HL-60/S4 (cell line): ENCODE results near the gene MYRIP.

Experiments used
- in situ Hi-C: fragments of 300-500 bp; cut with MboI; formaldehyde crosslinking; loops from 2 replicates; pipeline ENCODE4 v1.14.3; 2022; ENCODE audit warnings: low sequenced_read_pairs

MYRIP gene

GRCh38 chr3:39965461-39965860, 156.1 kb downstream of the MYRIP start:
- in situ Hi-C loops: no loop called here

DNA sequence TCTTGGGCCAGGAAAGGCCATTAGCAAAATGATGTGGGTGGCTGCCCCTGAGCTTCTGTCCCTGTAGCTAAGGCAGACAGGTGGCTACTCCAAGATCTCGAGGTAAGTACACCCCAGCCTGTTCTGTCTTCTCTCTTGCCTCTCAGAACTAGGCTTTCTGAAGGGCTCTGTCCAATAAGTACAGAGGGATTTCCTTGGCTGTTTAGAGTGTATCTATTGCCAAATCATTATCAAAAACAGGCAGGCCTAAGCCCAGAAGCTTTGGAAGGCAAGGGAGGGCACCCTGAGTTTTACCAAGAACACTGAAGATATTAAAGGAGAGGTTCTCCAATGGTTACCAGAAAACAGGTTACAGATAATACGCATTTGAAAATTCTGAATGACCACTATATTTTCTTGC, 156.6 kb downstream of the MYRIP start:
- in situ Hi-C loops: no loop called here

DNA sequence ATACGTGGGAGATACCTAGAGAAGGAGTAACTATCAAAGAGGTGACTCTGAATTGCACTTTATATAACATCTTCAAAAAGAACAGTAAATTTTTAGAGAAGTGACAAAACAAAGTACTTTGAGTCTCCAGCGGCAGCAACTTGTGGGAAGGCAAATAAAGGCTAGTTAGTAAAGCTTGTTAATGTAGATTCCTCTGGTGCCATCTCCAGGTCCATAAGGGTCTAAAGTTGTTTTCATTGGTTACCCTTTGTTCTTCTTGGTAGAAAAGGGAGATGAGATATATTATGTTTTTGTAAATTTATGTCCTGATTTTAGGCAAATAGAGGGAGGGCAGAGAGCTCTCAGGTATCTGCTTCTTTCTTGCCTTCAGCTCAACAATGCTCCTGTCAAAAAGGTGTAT, 161.6 kb downstream of the MYRIP start:
- in situ Hi-C loops: no loop called here

GRCh38 chr3:39971559-39972031, 162.2 kb downstream of the MYRIP start:
- in situ Hi-C loops: no loop called here

DNA sequence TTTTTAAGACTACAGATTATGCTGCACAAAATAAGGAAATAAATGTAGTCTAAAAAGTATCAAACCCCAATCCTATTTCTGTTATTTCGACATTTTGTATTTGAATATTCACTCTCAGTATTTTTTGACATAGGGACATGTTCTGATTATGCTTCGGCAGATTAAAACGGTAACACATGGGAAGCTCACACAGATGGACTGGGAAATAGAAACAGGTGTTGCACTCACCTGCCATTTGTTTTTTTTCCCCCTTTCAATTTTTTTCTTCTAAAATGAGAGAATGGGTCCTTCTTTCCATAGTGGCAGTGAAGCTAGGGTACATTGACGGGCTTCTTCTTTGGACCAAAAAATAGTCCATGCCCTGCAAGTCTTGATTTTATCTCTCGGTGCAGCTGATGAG, 163.1 kb downstream of the MYRIP start:
- in situ Hi-C loops: no loop called here

GRCh38 chr3:39977058-39977794, 167.8 kb downstream of the MYRIP start:
- in situ Hi-C loops: no loop called here

GRCh38 chr3:39978308-39978707, 168.9 kb downstream of the MYRIP start:
- in situ Hi-C loops: no loop called here

DNA sequence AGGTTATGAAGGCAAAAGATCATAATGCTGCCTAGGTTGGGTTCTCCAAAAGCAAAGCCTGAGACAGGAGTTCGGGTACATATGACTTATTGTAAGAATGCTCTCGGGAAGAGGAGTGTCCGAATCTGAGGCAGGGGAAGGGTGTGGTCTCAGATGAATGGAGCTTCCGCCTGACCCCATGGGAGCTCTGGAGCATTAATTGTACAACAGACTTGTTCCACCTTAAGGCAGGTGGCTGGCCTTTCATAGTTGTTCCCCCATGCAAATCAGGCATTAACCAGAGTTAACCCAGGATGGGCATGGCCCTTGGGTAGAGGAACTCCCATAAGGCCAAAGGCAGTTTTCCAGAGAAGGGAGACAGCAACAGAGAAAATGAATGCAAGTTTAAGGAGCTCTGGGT, 170.6 kb downstream of the MYRIP start:
- in situ Hi-C loops: no loop called here

DNA sequence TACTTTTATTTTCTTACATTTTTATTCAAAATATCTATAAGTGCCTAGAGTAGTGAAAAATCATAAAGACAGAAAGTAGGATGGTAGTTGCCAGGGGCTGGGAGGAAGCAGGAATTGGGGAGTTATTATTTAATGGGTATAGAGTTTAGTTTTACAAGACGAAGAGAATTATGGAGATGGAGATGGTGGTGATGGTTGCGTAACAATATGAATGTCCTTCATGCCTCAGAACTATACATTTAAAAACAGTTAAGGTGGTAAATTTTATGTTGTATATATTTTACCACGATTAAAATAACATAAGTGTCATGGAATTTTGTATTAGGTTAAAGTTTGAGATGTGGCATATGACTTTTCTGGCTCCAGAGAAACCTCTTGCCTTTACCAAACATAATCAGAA, 171.4 kb downstream of the MYRIP start:
- in situ Hi-C loops: no loop called here

- in situ Hi-C loops: no loop called here
Measured at GRCh38 chr3:39981547-39982184, 172.3 kb downstream of the MYRIP start.

DNA sequence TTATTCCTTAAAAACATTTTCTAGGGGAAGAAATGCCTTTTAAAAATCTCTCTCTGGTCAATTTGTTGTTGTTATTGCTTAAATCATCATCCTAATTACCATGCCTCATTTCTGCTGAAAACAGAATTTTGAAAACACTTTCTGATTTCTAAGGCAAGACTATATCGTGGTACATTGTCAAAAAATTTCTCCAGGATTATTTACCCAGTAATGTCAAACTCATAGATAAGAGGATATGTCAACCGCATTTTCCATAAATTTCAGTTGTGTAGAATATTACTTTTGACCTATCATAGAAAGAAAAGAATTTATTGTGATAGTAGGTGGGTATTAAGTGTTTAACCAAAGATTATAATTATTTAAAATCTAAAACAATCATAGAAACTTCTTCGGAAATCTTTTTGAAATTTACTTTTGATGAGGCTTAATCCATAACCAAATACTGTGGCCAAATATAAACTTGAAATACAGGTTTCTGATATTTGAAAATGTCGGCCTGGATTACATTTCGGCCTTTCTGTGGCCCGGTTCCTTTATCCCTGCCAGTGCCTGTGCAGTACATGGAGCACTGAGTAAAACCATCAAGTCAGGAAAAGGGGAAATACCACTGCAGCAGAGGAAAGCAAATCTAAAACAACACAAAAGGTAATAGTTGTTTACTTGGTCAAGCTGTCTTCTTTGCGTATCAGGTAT, 173.4 kb downstream of the MYRIP start:
- in situ Hi-C loops: no loop called here

- in situ Hi-C loops: no loop called here
Measured at GRCh38 chr3:39989746-39990145, 180.3 kb downstream of the MYRIP start.

DNA sequence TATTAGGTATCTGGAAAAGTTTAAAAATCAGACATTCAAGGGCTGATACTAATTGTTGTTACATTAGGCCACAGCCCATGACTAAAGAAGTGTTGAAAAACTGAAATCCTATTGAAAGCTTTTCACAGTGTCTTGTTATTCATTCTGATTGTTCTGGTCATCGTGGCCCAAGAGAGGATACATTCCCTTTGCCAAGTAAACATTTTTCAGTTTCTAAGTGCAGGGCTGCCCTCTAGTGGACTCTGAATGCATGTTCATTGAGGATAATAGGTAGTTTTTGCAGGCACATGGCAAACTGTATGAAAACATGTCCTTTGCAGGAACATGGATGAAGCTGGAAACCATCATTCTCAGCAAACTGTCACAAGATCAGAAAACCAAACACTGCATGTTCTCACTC, 181.1 kb downstream of the MYRIP start:
- in situ Hi-C loops: no loop called here

DNA sequence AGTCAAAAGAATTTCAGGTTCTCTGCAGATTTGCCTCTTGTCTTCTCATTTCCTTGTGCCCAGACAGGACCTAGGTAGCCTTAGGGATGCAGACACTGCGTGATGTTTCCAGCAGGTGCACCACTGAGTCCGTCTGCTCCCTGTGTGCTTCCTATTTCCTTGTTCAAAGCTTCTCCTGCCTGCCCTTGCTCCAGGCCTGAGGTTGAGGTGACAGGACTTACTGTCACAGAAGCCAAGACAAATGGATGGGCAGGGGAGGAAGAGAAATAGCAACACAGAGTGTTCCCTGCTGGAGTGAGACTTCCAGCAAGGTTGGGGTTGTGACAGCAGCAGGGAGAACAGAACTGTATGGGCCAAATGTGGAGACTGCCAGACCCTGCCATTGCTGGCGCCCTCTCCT, 199.4 kb downstream of the MYRIP start:
- in situ Hi-C loops: no loop called here

DNA sequence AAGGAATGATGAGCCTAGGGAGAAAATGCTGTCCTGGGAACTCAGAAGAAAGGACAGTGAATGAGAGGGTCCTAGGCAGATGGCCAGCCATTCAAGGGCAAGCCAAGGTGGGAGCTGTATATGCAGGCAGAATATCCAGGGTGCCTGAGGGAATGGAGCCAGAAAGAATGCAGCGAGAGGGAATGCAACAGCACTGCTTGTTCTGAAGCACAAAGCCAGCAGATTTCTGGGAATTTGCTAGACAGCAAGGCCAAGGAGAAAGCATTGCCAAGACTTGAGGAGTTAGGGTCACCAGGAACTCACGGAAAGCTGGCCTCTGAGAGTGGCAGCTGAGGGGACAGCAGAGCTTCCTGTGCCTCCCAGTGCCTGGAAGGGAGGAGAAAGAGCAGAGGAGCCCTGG, 200.6 kb downstream of the MYRIP start:
- in situ Hi-C loops: no loop called here

DNA sequence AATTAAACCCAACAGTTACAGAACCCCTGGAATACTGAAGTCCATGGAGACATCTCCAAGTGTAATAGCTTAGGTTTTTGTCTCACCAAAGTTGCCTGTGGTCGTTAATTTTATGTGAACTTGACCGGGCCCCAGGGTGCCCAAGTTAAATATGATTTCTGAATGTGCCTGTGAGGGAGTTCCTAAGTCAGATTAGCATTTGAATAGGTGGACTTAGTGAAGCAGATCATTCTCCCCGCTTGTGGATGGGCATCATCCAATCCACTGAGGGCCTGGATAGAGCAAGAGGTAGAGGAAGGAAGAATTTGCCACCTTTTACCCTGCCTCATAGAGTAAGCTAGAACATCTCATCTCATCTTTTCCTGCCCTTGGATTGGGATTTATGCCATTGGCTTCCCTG, 203.0 kb downstream of the MYRIP start:
- in situ Hi-C loops: no loop called here

DNA sequence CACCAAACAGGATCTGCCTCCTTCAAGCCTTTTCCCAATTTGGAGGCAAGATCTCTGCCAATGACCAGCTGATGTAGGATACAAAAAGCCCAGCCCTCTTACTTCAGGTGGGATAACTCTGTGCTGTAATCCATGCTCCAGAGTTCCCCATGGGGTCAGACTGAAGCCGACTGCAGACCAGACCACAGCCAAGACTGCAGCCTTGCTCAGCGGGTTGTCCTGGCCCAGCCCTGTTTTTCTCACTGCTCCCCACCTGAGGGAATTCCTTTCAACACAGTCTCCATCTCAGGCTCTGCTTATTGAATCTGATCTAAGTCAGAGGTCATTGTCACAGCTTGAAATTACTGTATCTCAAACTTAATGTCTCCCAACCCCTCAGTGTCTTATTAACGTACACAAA, 207.0 kb downstream of the MYRIP start:
- in situ Hi-C loops: no loop called here

DNA sequence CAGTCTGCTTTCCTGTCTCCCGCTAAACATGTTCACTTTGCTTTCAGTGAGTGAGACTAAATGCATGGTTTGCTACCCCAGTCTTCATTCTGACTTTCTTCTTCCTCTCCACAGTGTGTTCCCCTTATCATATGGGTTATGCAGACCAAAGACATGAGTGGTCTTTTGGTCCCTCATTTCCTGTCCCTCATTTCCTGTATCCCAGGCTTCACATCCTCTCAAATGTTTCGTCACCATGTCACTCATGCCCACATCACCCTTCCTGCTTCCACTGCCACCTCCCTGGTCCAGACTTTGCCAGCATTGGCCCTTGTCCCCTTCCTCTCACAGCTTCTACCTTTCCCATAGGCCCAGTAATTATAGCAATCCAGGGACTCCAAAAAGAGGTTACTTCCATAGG, 209.0 kb downstream of the MYRIP start:
- in situ Hi-C loops: no loop called here

DNA sequence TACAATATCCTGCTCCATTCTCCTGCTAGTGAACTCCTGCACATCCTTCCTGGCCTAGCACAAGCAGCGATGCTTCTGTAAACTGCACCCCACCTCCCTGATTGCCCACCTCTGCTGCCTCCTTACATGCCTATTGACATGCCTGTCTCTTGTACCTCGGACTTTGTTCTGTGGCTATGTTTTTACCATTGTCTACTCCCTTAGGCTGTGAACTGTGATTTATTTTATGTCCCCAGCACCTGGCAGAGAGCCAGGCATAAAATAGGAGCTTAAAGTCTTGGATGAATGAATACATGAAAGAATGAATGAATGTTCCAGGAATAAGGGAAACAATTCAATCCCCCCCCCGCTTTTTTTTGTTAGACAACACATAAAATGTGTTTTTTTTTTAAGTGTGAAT, 210.0 kb downstream of the MYRIP start:
- in situ Hi-C loops: no loop called here

- in situ Hi-C loops: no loop called here
Measured at GRCh38 chr3:40020689-40021088, 211.3 kb downstream of the MYRIP start.

- in situ Hi-C loops: no loop called here
Measured at GRCh38 chr3:40021338-40021737, 211.9 kb downstream of the MYRIP start.

DNA sequence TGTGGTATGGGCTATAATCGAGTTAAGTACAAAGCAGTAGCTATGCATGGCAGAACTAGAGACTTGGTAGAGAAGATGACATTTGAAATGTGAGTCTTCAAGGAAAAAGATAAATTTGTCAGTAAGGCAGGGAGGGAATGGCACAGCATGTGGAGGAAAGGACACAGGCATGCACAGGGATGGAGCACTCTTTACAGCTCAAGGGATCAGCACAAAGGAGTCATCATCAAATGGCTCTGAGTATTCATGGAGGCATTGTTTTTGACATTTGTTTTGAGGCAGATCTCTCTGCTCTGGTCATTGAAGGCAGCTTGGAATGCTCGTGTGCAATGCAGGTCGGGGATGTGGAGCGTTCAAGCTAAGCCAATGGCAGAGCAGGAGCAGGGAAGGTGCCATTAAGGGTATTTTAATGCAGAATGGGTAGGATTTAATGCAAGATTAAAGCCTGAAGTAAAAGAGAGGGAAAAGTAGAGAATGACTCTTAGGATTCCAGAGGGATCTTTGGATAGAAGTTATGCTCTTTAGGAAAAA, 213.0 kb downstream of the MYRIP start:
- in situ Hi-C loops: no loop called here
